Panc1 (cell line): Measurements from ENCODE around the gene SNTB2. TPM values are rescaled to one million over a fixed set of nuclear protein-coding genes. Genes with fewer than 3 reads are reported as not detected.

Experiments
- ATAC-seq: fragments of 200-7000 bp; cut with Tn5 transposase; 2 replicates; pipeline ENCODE4 v1.9.1; 2020; ENCODE audit warnings: mild to moderate bottlenecking, moderate library complexity
- BruUV-seq: library from RNA; stranded (reverse); fragments of 400-500 nt; replicated peaks from 2 replicates; lab custom pipeline; 2021; lab: Mats Ljungman, UMichigan
- CTCF ChIA-PET: fragments of 300-600 bp; sonication (Branson Sonifier 250); formaldehyde crosslinking; loops from one replicate; lab custom pipeline; 2022; ENCODE audit warnings: antibody characterized with exemption; lab: Charles Lee
- POLR2A ChIA-PET: fragments of 300-600 bp; sonication (Branson Sonifier 250); formaldehyde crosslinking; loops from one replicate; lab custom pipeline; 2022; ENCODE audit warnings: antibody characterized with exemption; lab: Charles Lee
- DNase-seq: peaks from one replicate; pipeline ENCODE4 v3.0.0-alpha.2; 2010; ENCODE audit warnings: low read depth, low spot score
- H3K27ac ChIP-seq: 2 replicates; pipeline ENCODE4 v1.5.1; 2011; ENCODE audit warnings: mild to moderate bottlenecking, low read length, inconsistent platforms
- H3K27me3 ChIP-seq: fragments of 200-500 bp; sonication (Bioruptor generic); 2 replicates; pipeline ENCODE4 v1.6.0; 2014; ENCODE audit warnings: low read length, inconsistent platforms; ENCODE audit not compliant: control insufficient read depth, insufficient read depth
- H3K36me3 ChIP-seq: fragments of 200-500 bp; sonication (Bioruptor generic); 2 replicates; pipeline ENCODE4 v1.5.1; 2014; ENCODE audit warnings: inconsistent platforms, mild to moderate bottlenecking, low read length, moderate library complexity; ENCODE audit not compliant: control insufficient read depth, insufficient read depth
- H3K4me1 ChIP-seq: 2 replicates; pipeline ENCODE4 v1.5.1; 2011; ENCODE audit warnings: inconsistent platforms, mild to moderate bottlenecking, low read length, moderate library complexity; ENCODE audit not compliant: control insufficient read depth, insufficient read depth
- H3K4me3 ChIP-seq, 2 experiments: 2 replicates each; pipeline ENCODE4 v1.5.1; 2011 to 2012; ENCODE audit warnings: low read depth in 2 of 2, low read length in 2 of 2, mild to moderate bottlenecking in 2 of 2, inconsistent platforms in 1 of 2, moderate library complexity in 1 of 2
- H3K9me3 ChIP-seq: fragments of 200-500 bp; sonication (Bioruptor generic); 2 replicates; pipeline ENCODE4 v1.5.1; 2014; ENCODE audit warnings: low read depth, mild to moderate bottlenecking, inconsistent platforms, low read length, moderate library complexity; ENCODE audit not compliant: control insufficient read depth, insufficient read depth
- CTCF ChIP-seq: fragments of 450-650 bp; IDR thresholded peaks from 2 replicates; pipeline ENCODE4 v1.5.1; 2017; ENCODE audit warnings: mild to moderate bottlenecking
- POLR2AphosphoS5 ChIP-seq: IDR thresholded peaks from 2 replicates; pipeline ENCODE4 v1.6.1; 2012; ENCODE audit warnings: mild to moderate bottlenecking, low read depth, low read length, moderate library complexity
- REST ChIP-seq, 2 experiments: IDR thresholded peaks; 2 replicates each; pipeline ENCODE4 v1.6.1; 2011 to 2012; ENCODE audit warnings: low read depth in 2 of 2, control low read depth in 1 of 2, low read length in 1 of 2, mild to moderate bottlenecking in 1 of 2, moderate library complexity in 1 of 2; ENCODE audit not compliant: insufficient read depth in 1 of 2
- SIN3A ChIP-seq: IDR thresholded peaks from 2 replicates; pipeline ENCODE4 v1.6.1; 2012; ENCODE audit warnings: low read depth, mild to moderate bottlenecking, low read length, moderate library complexity, borderline replicate concordance; ENCODE audit not compliant: insufficient read depth
- TCF7L2 ChIP-seq: IDR thresholded peaks from 2 replicates; pipeline ENCODE4 v1.6.1; 2011; ENCODE audit warnings: mild to moderate bottlenecking, low read depth, low read length, inconsistent platforms
- in situ Hi-C: cut with HindIII; loops from 2 replicates; pipeline ENCODE4 v1.10.0; 2016; ENCODE audit warnings: low sequenced_read_pairs, low pct_unique_long_range_greater_than_20kb
- intact Hi-C: fragments of 100-400 bp; cut with micrococcal nuclease; formaldehyde crosslinking; loops from one replicate; pipeline ENCODE4 v1.10.0; 2022; ENCODE audit not compliant: unreplicated experiment
- total RNA-seq: library from RNA; stranded (reverse); gene quantifications from one replicate; pipeline ENCODE4 v1.2.1, GENCODE V29; 2021; ENCODE audit not compliant: unreplicated experiment

SNTB2 gene
- total RNA-seq, 1 experiment from 2014 or later, result 40.8 TPM

- no peaks in the 10 kb centered on the region for H3K9me3 ChIP-seq
- no peak overlapping the region for H3K27ac ChIP-seq
- peaks cover 7% of the 10 kb centered on the region for H3K4me1 ChIP-seq
- TF ChIP-seq SIN3A (no peak), TCF7L2 (no peak), CTCF (no peak), POLR2AphosphoS5 (no peak), REST (IDR thresholded peaks at IDR 0.05; ENCODE audit: insufficient read depth in 1 of 2, low read depth in 2 of 2, low read length in 1 of 2) (no peak)
- in situ Hi-C loops, result no loop called here
- ChIA-PET CTCF (no interaction called here), POLR2A (no interaction called here)
- DNase-seq (no peak), ATAC-seq (no peak)
- H3K4me3 ChIP-seq, result no peak overlapping the region
- H3K36me3 ChIP-seq, result peaks cover 6% of the 10 kb centered on the region; the same call in 1 of the 2 replicates
- BruUV-seq, result no TSS peak
- H3K27me3 ChIP-seq, result no peaks in the 10 kb centered on the region
- intact Hi-C loops, result no loop called here
Observed at GRCh38 chr16:69334696-69335095, 147.7 kb downstream of the SNTB2 start.

- no peaks in the 10 kb centered on the region for H3K9me3 ChIP-seq
- intact Hi-C loops (no loop called here), in situ Hi-C loops (no loop called here)
- H3K36me3 ChIP-seq, result peaks cover 21% of the 10 kb centered on the region
- TF ChIP-seq CTCF (no peak), TCF7L2 (no peak), SIN3A (no peak), POLR2AphosphoS5 (no peak), REST (IDR thresholded peaks at IDR 0.05; ENCODE audit: insufficient read depth in 1 of 2, low read depth in 2 of 2, low read length in 1 of 2) (no peak)
- no peak for DNase-seq
- CTCF ChIA-PET, result interaction anchor here (0.6 kb wide), 1 partner anchor 387 kb away, joined by 3 read pairs; no protein-coding TSS in a partner anchor
- H3K4me3 ChIP-seq, result peak overlapping the region; percentile 93 to 95
- no peaks in the 10 kb centered on the region for H3K27me3 ChIP-seq
- ATAC-seq, result peak; percentile 22; the same call in 1 of the 2 replicates
- peak overlapping the region; percentile 93 for H3K27ac ChIP-seq
- POLR2A ChIA-PET, result interaction anchor here (0.6 kb wide), 1 partner anchor 175 kb away, joined by 3 read pairs; no protein-coding TSS in a partner anchor
- TSS peak; percentile 81 for BruUV-seq
- peaks cover 17% of the 10 kb centered on the region; the same call in 1 of the 2 replicates for H3K4me1 ChIP-seq
Observed at GRCh38 chr16:69338557-69339288, 151.8 kb downstream of the SNTB2 start.
